Erythroblast (primary cell): ENCODE measurements around the gene IL1RN.

ENCODE experiments used
- GATA1 ChIP-seq: IDR thresholded peaks from 2 replicates; pipeline ENCODE4 v1.6.1; 2011; ENCODE audit warnings: low read depth, mild to moderate bottlenecking, control low read depth, low read length, moderate library complexity
- POLR2A ChIP-seq: IDR thresholded peaks from 2 replicates; pipeline ENCODE4 v1.6.1; 2011; ENCODE audit warnings: mild to moderate bottlenecking, low read length

GRCh38 chr2:113098532-113098931 is 28.9 kb upstream of the IL1RN start:
- no peak for TF ChIP-seq POLR2A
- TF ChIP-seq GATA1, result no peak
